Measurements from ENCODE around the gene SALL2. TPM values are rescaled to one million over a fixed set of nuclear protein-coding genes. Genes with fewer than 3 reads are reported as not detected.

The SALL2 gene
- total and polyA plus RNA-seq, 2 of the 8 experiments (the other 6 are each of a cell fraction or from before 2014, with no cell fraction given), result 310 to 360 TPM

GRCh38 chr14:21534576-21534975 lies 8.4 kb upstream of the SALL2 start (continued):
- TF ChIP-seq CHD7 (IDR thresholded peaks at IDR 0.05; ENCODE audit: insufficient replicate concordance, low read length) (no peak), CTBP2 (IDR thresholded peaks at IDR 0.05; ENCODE audit: borderline replicate concordance, insufficient read depth, insufficient read length, low read length) (no peak), HDAC2 (IDR thresholded peaks at IDR 0.05; ENCODE audit: borderline replicate concordance in 1 of 2, low read depth in 2 of 2, low read length in 2 of 2) (0 out of 4 replicates have a peak, but pooled peaks of 1 of the 2 experiments have one; percentile 11), SIRT6 (IDR thresholded peaks at IDR 0.05; ENCODE audit: low read length) (no peak), KDM4A (IDR thresholded peaks at IDR 0.05; ENCODE audit: low read depth, low read length, severe bottlenecking) (no peak), KDM1A (IDR thresholded peaks at IDR 0.05; ENCODE audit: borderline replicate concordance, low read length) (no peak), RXRA (IDR thresholded peaks at IDR 0.05; ENCODE audit: insufficient read depth, low read depth, low read length) (no peak), EZH2 (IDR thresholded peaks at IDR 0.05; ENCODE audit: low read depth, low read length, severe bottlenecking) (no peak), RNF2 (IDR thresholded peaks at IDR 0.05; ENCODE audit: borderline replicate concordance, low read depth, low read length, missing control alignments, poor library complexity, severe bottlenecking) (no peak)
